ENCODE measurements around the gene IL3. TPM values are rescaled to one million over a fixed set of nuclear protein-coding genes. Genes with fewer than 3 reads are reported as not detected.

The IL3 gene
- total RNA-seq, 5 donors from 2014 or later (not counting 1 experiment from before 2014, with no cell fraction given), result not detected

- WGBS (ENCODE audit: insufficient coverage), result 100% methylated on average over 2 of the region's 2 CpGs
- POLR2A ChIA-PET, result no interaction called here
- Histone ChIP-seq H3K4me3 (ENCODE audit: control insufficient read depth in 1 of 2, extremely low read depth in 1 of 2, low read length in 1 of 2) (no peak overlapping the region), H3K9me3 (no peaks in the 10 kb centered on the region), H3K4me1 (ENCODE audit: control insufficient read depth in 1 of 2, extremely low read depth in 1 of 2, insufficient read depth in 2 of 2, low read length in 2 of 2) (peaks cover 2 to 26% of the 10 kb centered on the region in 2 experiments), H3K27me3 (replicated peaks in 1 of 2; ENCODE audit: control insufficient read depth in 2 of 2, extremely low read depth in 1 of 2, insufficient read depth in 2 of 2, low read length in 1 of 2) (peaks cover 0 to 47% of the 10 kb centered on the region in 2 experiments), H3K36me3 (ENCODE audit: control insufficient read depth in 2 of 2, extremely low read depth in 1 of 2, insufficient read depth in 1 of 2, low read length in 1 of 2) (no peaks in the 10 kb centered on the region), H3K27ac (ENCODE audit: low read length) (no peak overlapping the region)
- Mint-ChIP-seq H3K4me3 (peak overlapping the region in 1 of 3 donors; percentile 0), H3K9me3 (no peaks in the 10 kb centered on the region), H3K36me3 (no peaks in the 10 kb centered on the region), H3K27me3 (peaks cover 17 to 36% of the 10 kb centered on the region in 2 donors), H3K4me1 (peaks cover 36 to 50% (median 43%) of the 10 kb centered on the region in 3 donors), H3K27ac (no peak overlapping the region)
- CTCF ChIA-PET, result no interaction called here
- no peak for ATAC-seq (replicated peaks in 1 of 4)
- peak in 2 of 35 experiments; percentile 2 to 3 for DNase-seq
These were observed 46.7 kb upstream of the IL3 start for GRCh38 chr5:132013711-132014110.

GRCh38 chr5:132016721-132017250, 43.7 kb upstream of the IL3 start:
- Mint-ChIP-seq H3K27me3 (peaks cover 9 to 22% of the 10 kb centered on the region in 2 donors), H3K4me3 (no peak overlapping the region), H3K9me3 (no peaks in the 10 kb centered on the region), H3K4me1 (peaks cover 41 to 56% (median 53%) of the 10 kb centered on the region in 3 donors), H3K27ac (peak overlapping the region in 1 of 2 donors; percentile 60), H3K36me3 (no peaks in the 10 kb centered on the region)
- ChIA-PET POLR2A (interaction anchor here in 1 of 2 donors (0.6 kb wide), 1 partner anchor 119 kb away, joined by 3 read pairs; no protein-coding TSS in a partner anchor), CTCF (interaction anchor here in 1 of 2 donors (1.7 kb wide), 1 partner anchor 9 kb away, joined by 6 read pairs; no protein-coding TSS in a partner anchor)
- no peak overlapping the region for H3K27ac ChIP-seq (ENCODE audit: low read length)
- H3K4me3 ChIP-seq (ENCODE audit: control insufficient read depth in 1 of 2, extremely low read depth in 1 of 2, low read length in 1 of 2), result no peak overlapping the region
- H3K36me3 ChIP-seq (ENCODE audit: control insufficient read depth in 2 of 2, extremely low read depth in 1 of 2, insufficient read depth in 1 of 2, low read length in 1 of 2), result no peaks in the 10 kb centered on the region
- DNase-seq, result peak in 1 of 35 experiments; percentile 1
- H3K4me1 ChIP-seq (ENCODE audit: control insufficient read depth in 1 of 2, extremely low read depth in 1 of 2, insufficient read depth in 2 of 2, low read length in 2 of 2), result peaks cover 12 to 39% of the 10 kb centered on the region in 2 experiments
- peaks cover 0 to 22% of the 10 kb centered on the region in 2 experiments for H3K27me3 ChIP-seq (replicated peaks in 1 of 2; ENCODE audit: control insufficient read depth in 2 of 2, extremely low read depth in 1 of 2, insufficient read depth in 2 of 2, low read length in 1 of 2)
- ATAC-seq (replicated peaks in 1 of 4), result no peak
- WGBS (ENCODE audit: insufficient coverage), result no CpG with 5 or more reads among the region's 3 CpGs
- H3K9me3 ChIP-seq, result no peaks in the 10 kb centered on the region

GRCh38 chr5:132017316-132017715, 43.1 kb upstream of the IL3 start:
- no peaks in the 10 kb centered on the region for H3K36me3 Mint-ChIP-seq
- no peaks in the 10 kb centered on the region for H3K9me3 Mint-ChIP-seq
- peaks cover 9 to 21% of the 10 kb centered on the region in 2 donors for H3K27me3 Mint-ChIP-seq
- WGBS (ENCODE audit: insufficient coverage), result no CpG with 5 or more reads among the region's 4 CpGs
- H3K27ac Mint-ChIP-seq, result peak overlapping the region in 1 of 2 donors; percentile 14
- Histone ChIP-seq H3K4me1 (ENCODE audit: control insufficient read depth in 1 of 2, extremely low read depth in 1 of 2, insufficient read depth in 2 of 2, low read length in 2 of 2) (peaks cover 12 to 33% of the 10 kb centered on the region in 2 experiments), H3K9me3 (no peaks in the 10 kb centered on the region), H3K27me3 (replicated peaks in 1 of 2; ENCODE audit: control insufficient read depth in 2 of 2, extremely low read depth in 1 of 2, insufficient read depth in 2 of 2, low read length in 1 of 2) (peaks cover 0 to 16% of the 10 kb centered on the region in 2 experiments), H3K36me3 (ENCODE audit: control insufficient read depth in 2 of 2, extremely low read depth in 1 of 2, insufficient read depth in 1 of 2, low read length in 1 of 2) (no peaks in the 10 kb centered on the region), H3K4me3 (ENCODE audit: control insufficient read depth in 1 of 2, extremely low read depth in 1 of 2, low read length in 1 of 2) (no peak overlapping the region), H3K27ac (ENCODE audit: low read length) (no peak overlapping the region)
- ATAC-seq (replicated peaks in 1 of 4) (no peak), DNase-seq (peak in 2 of 35 experiments; percentile 3 to 19)
- peak overlapping the region in 1 of 3 donors; percentile 27 for H3K4me3 Mint-ChIP-seq
- peaks cover 41 to 52% (median 50%) of the 10 kb centered on the region in 3 donors for H3K4me1 Mint-ChIP-seq
- ChIA-PET POLR2A (interaction anchor here in 1 of 2 donors (0.5 kb wide), 1 partner anchor 21 kb away, joined by 4 read pairs; no protein-coding TSS in a partner anchor), CTCF (interaction anchor here in 1 of 2 donors (1.7 kb wide), 1 partner anchor 10 kb away, joined by 6 read pairs; no protein-coding TSS in a partner anchor)

- Mint-ChIP-seq H3K27ac (no peak overlapping the region), H3K4me1 (peaks cover 41 to 52% (median 49%) of the 10 kb centered on the region in 3 donors), H3K4me3 (peak overlapping the region in 1 of 3 donors; percentile 27), H3K36me3 (no peaks in the 10 kb centered on the region), H3K27me3 (peaks cover 9 to 17% of the 10 kb centered on the region in 2 donors), H3K9me3 (no peaks in the 10 kb centered on the region)
- ChIA-PET CTCF (interaction anchor here in 1 of 2 donors (1.7 kb wide), 1 partner anchor 10 kb away, joined by 6 read pairs; no protein-coding TSS in a partner anchor), POLR2A (interaction anchor here in 1 of 2 donors (0.5 kb wide), 1 partner anchor 21 kb away, joined by 4 read pairs; no protein-coding TSS in a partner anchor)
- H3K9me3 ChIP-seq, result no peaks in the 10 kb centered on the region
- ATAC-seq (replicated peaks in 1 of 4), result no peak
- no peak overlapping the region for H3K4me3 ChIP-seq (ENCODE audit: control insufficient read depth in 1 of 2, extremely low read depth in 1 of 2, low read length in 1 of 2)
- 75% methylated on average over 3 of the region's 10 CpGs for WGBS (ENCODE audit: insufficient coverage)
- H3K27ac ChIP-seq (ENCODE audit: low read length), result no peak overlapping the region
- peak in 2 of 35 experiments; percentile 3 to 11 for DNase-seq
- H3K4me1 ChIP-seq (ENCODE audit: control insufficient read depth in 1 of 2, extremely low read depth in 1 of 2, insufficient read depth in 2 of 2, low read length in 2 of 2), result peaks cover 12 to 33% of the 10 kb centered on the region in 2 experiments
- no peaks in the 10 kb centered on the region for H3K36me3 ChIP-seq (ENCODE audit: control insufficient read depth in 2 of 2, extremely low read depth in 1 of 2, insufficient read depth in 1 of 2, low read length in 1 of 2)
- H3K27me3 ChIP-seq (replicated peaks in 1 of 2; ENCODE audit: control insufficient read depth in 2 of 2, extremely low read depth in 1 of 2, insufficient read depth in 2 of 2, low read length in 1 of 2), result peaks cover 0 to 10% of the 10 kb centered on the region in 2 experiments
These were observed 42.5 kb upstream of the IL3 start for GRCh38 chr5:132017738-132018625.

GRCh38 chr5:132019337-132019736, 41.1 kb upstream of the IL3 start:
- CTCF ChIA-PET, result interaction anchor here in 1 of 2 donors (1.1 to 1.3 kb wide), 2 partner anchors 18 to 42 kb away, joined by 6 to 7 read pairs; no protein-coding TSS in a partner anchor
- Histone ChIP-seq H3K36me3 (ENCODE audit: control insufficient read depth in 2 of 2, extremely low read depth in 1 of 2, insufficient read depth in 1 of 2, low read length in 1 of 2) (no peaks in the 10 kb centered on the region), H3K9me3 (no peaks in the 10 kb centered on the region), H3K4me3 (ENCODE audit: control insufficient read depth in 1 of 2, extremely low read depth in 1 of 2, low read length in 1 of 2) (no peak overlapping the region), H3K4me1 (ENCODE audit: control insufficient read depth in 1 of 2, extremely low read depth in 1 of 2, insufficient read depth in 2 of 2, low read length in 2 of 2) (peaks cover 12 to 33% of the 10 kb centered on the region in 2 experiments), H3K27me3 (replicated peaks in 1 of 2; ENCODE audit: control insufficient read depth in 2 of 2, extremely low read depth in 1 of 2, insufficient read depth in 2 of 2, low read length in 1 of 2) (peaks cover 0 to 8% of the 10 kb centered on the region in 2 experiments), H3K27ac (ENCODE audit: low read length) (peak overlapping the region; percentile 83)
- no peaks in the 10 kb centered on the region for H3K36me3 Mint-ChIP-seq
- POLR2A ChIA-PET, result interaction anchor here in 1 of 2 donors (1.1 kb wide), 1 partner anchor 427 kb away, joined by 5 read pairs; no protein-coding TSS in a partner anchor
- ATAC-seq (replicated peaks in 1 of 4) (no peak), DNase-seq (peak in 1 of 35 experiments; percentile 2)
- peak overlapping the region; percentile 66 to 78 for H3K27ac Mint-ChIP-seq
- peak overlapping the region in 1 of 3 donors; percentile 9 for H3K4me3 Mint-ChIP-seq
- peaks cover 9 to 17% of the 10 kb centered on the region in 2 donors for H3K27me3 Mint-ChIP-seq
- peaks cover 41 to 52% (median 49%) of the 10 kb centered on the region in 3 donors for H3K4me1 Mint-ChIP-seq
- no peaks in the 10 kb centered on the region for H3K9me3 Mint-ChIP-seq

Measured in T-cell (primary cell).